HCT116 (cell line): ENCODE results near the gene CARD9.

ENCODE experiments used
- CTCF ChIP-seq, 3 experiments: fragments of 200-600 bp in 1 of 3; sonication (generic) in 1 of 3; IDR thresholded peaks in 2 of 3; conservative IDR thresholded peaks in 1 of 3; 2 replicates each; pipeline ENCODE4 v1.5.1; 2012 to 2017; ENCODE audit warnings: low read depth in 2 of 3, low read length in 2 of 3, antibody characterized with exemption in 1 of 3, borderline replicate concordance in 1 of 3, control low read depth in 1 of 3, mild to moderate bottlenecking in 1 of 3, mixed read lengths in 1 of 3, mixed run types in 1 of 3, moderate library complexity in 1 of 3; ENCODE audit not compliant: insufficient read depth in 1 of 3
- EZH2 ChIP-seq: fragments of 200-600 bp; sonication (generic); IDR thresholded peaks from 2 replicates; pipeline ENCODE4 v1.6.1; 2017; ENCODE audit warnings: antibody characterized with exemption, mixed run types
- JUND ChIP-seq: IDR thresholded peaks from 2 replicates; pipeline ENCODE4 v1.6.1; 2012
- MAX ChIP-seq: IDR thresholded peaks from 2 replicates; pipeline ENCODE4 v1.6.1; 2012
- POLR2A ChIP-seq: IDR thresholded peaks from 2 replicates; pipeline ENCODE4 v1.7.0; 2011; ENCODE audit warnings: borderline replicate concordance; ENCODE audit not compliant: insufficient read depth, insufficient read length; ENCODE audit errors: extremely low read depth
- POLR2AphosphoS5 ChIP-seq: IDR thresholded peaks from 2 replicates; pipeline ENCODE4 v1.6.1; 2011; ENCODE audit warnings: mild to moderate bottlenecking, low read depth, low read length, moderate library complexity
- RAD21 ChIP-seq: IDR thresholded peaks from 2 replicates; pipeline ENCODE4 v1.6.1; 2012; ENCODE audit warnings: low read depth, mild to moderate bottlenecking
- SIN3A ChIP-seq: IDR thresholded peaks from 2 replicates; pipeline ENCODE4 v1.6.1; 2012; ENCODE audit warnings: low read depth
- YY1 ChIP-seq: IDR thresholded peaks from 2 replicates; pipeline ENCODE4 v1.6.1; 2011; ENCODE audit warnings: low read length, low read depth, moderate library complexity, mild to moderate bottlenecking; ENCODE audit not compliant: insufficient replicate concordance; ENCODE audit errors: extremely low read depth
- ZNF274 ChIP-seq: fragments of 200-500 bp; sonication (Bioruptor generic); IDR thresholded peaks from 2 replicates; pipeline ENCODE4 v1.6.1; 2014; ENCODE audit warnings: mild to moderate bottlenecking, low read depth, low read length, inconsistent platforms

GRCh38 chr9:136346157-136346481 lies 27.4 kb downstream of the CARD9 start:
- TF ChIP-seq ZNF274 = no peak
- no peak for TF ChIP-seq POLR2A
- no peak for TF ChIP-seq POLR2AphosphoS5
- TF ChIP-seq CTCF (IDR thresholded peaks at IDR 0.05 in 2 of 3, conservative IDR thresholded peaks at IDR 0.05 in 1 of 3; ENCODE audit: borderline replicate concordance in 1 of 3, insufficient read depth in 1 of 3, low read depth in 2 of 3, low read length in 2 of 3) = no peak
- no peak for TF ChIP-seq RAD21
- TF ChIP-seq SIN3A = no peak
- no peak for TF ChIP-seq MAX
- no peak for TF ChIP-seq EZH2
- no peak for TF ChIP-seq YY1
- no peak for TF ChIP-seq JUND
